ENCODE data around the gene TPGS1. TPM values are rescaled to one million over a fixed set of nuclear protein-coding genes. Genes with fewer than 3 reads are reported as not detected.

Gene TPGS1
- total RNA-seq, 4 donors from 2014 or later = 29.5 to 64.7 (median 35.6) TPM

GRCh38 chr19:525029-525428 is 17.7 kb downstream of the TPGS1 start:
- no peaks in the 10 kb centered on the region for H3K4me1 ChIP-seq
- H3K9me3 ChIP-seq = no peaks in the 10 kb centered on the region
- no peaks in the 10 kb centered on the region for H3K36me3 ChIP-seq
- TF ChIP-seq POLR2A (IDR thresholded peaks at IDR 0.05) (no peak), CTCF (IDR thresholded peaks at IDR 0.05 in 4 of 5, conservative IDR thresholded peaks at IDR 0.05 in 1 of 5) (no peak)
- H3K4me3 ChIP-seq = no peak overlapping the region
- DNase-seq (no peak), ATAC-seq (no peak)
- in situ Hi-C loops (cut with MboI; ENCODE audit: low sequenced_read_pairs in 4 of 4) (no loop called here), intact Hi-C loops (cut with DNase I; ENCODE audit: low total_unique reads) (no loop called here)
- H3K27me3 ChIP-seq = peaks cover 7 to 17% (median 14%) of the 10 kb centered on the region in 3 donors
- no peak overlapping the region for H3K27ac ChIP-seq

- peaks cover 3 to 6% of the 10 kb centered on the region in 2 donors for H3K4me1 ChIP-seq
- in situ Hi-C loops (cut with MboI; ENCODE audit: low sequenced_read_pairs in 4 of 4) = no loop called here
- no peak for TF ChIP-seq CTCF (IDR thresholded peaks at IDR 0.05 in 4 of 5, conservative IDR thresholded peaks at IDR 0.05 in 1 of 5)
- TF ChIP-seq POLR2A (IDR thresholded peaks at IDR 0.05) = no peak
These were observed 18.6 kb downstream of the TPGS1 start for GRCh38 chr19:525857-526419.

GRCh38 chr19:530134-531008 is 23.1 kb downstream of the TPGS1 start:
- H3K4me3 ChIP-seq = peak overlapping the region; percentile 53 to 100 (median 91)
- intact Hi-C loops (cut with DNase I; ENCODE audit: low total_unique reads) = loop anchor here (1.0 kb wide), 3 partner anchors 23 to 42 kb away; partner anchors contain the start of genes BSG and TPGS1
- peaks cover 7 to 14% (median 14%) of the 10 kb centered on the region in 3 donors for H3K27me3 ChIP-seq
- ATAC-seq = no peak
- peaks cover 28 to 29% of the 10 kb centered on the region in 2 donors for H3K4me1 ChIP-seq
- TF ChIP-seq CTCF (IDR thresholded peaks at IDR 0.05 in 4 of 5, conservative IDR thresholded peaks at IDR 0.05 in 1 of 5) (no peak), POLR2A (IDR thresholded peaks at IDR 0.05) (no peak)
- DNase-seq = no peak
- H3K36me3 ChIP-seq = peaks cover 0 to 1% of the 10 kb centered on the region in 2 donors
- no peaks in the 10 kb centered on the region for H3K9me3 ChIP-seq
- in situ Hi-C loops (cut with MboI; ENCODE audit: low sequenced_read_pairs in 4 of 4) = no loop called here
- H3K27ac ChIP-seq = peak overlapping the region; percentile 97 to 99 (median 98)

More at GRCh38 chr19:525857-526419, 18.6 kb downstream of the TPGS1 start:
- H3K27me3 ChIP-seq = peaks cover 7 to 17% (median 14%) of the 10 kb centered on the region in 3 donors
- H3K36me3 ChIP-seq = no peaks in the 10 kb centered on the region
- DNase-seq (no peak), ATAC-seq (no peak)
- H3K9me3 ChIP-seq = no peaks in the 10 kb centered on the region
- H3K27ac ChIP-seq = no peak overlapping the region
- H3K4me3 ChIP-seq = no peak overlapping the region
- intact Hi-C loops (cut with DNase I; ENCODE audit: low total_unique reads) = no loop called here

- TF ChIP-seq POLR2A (IDR thresholded peaks at IDR 0.05) (no peak), CTCF (IDR thresholded peaks at IDR 0.05 in 4 of 5, conservative IDR thresholded peaks at IDR 0.05 in 1 of 5) (peak in 2 of 5 experiments; percentile 3 to 31)
- Histone ChIP-seq H3K4me1 (peaks cover 31 to 32% of the 10 kb centered on the region in 2 donors), H3K9me3 (no peaks in the 10 kb centered on the region), H3K4me3 (peak overlapping the region; percentile 53 to 100 (median 91)), H3K27ac (peak overlapping the region; percentile 97 to 99 (median 98)), H3K36me3 (peaks cover 0 to 9% of the 10 kb centered on the region in 2 donors), H3K27me3 (peaks cover 7 to 11% (median 8%) of the 10 kb centered on the region in 3 donors)
- peak; percentile 75 for ATAC-seq
- intact Hi-C loops (cut with DNase I; ENCODE audit: low total_unique reads) (loop anchor here (1.0 kb wide), 3 partner anchors 24 to 42 kb away; partner anchors contain the start of genes BSG and TPGS1), in situ Hi-C loops (cut with MboI; ENCODE audit: low sequenced_read_pairs in 4 of 4) (no loop called here)
- peak; percentile 47 to 76 for DNase-seq
These were observed 23.9 kb downstream of the TPGS1 start for GRCh38 chr19:531009-531752.

All from gastrocnemius medialis (tissue), 4 donors.